Cardiac fibroblast (primary cell): Measurements from ENCODE around the gene LINGO3.

Source experiments
- DNase-seq, 2 donors: peaks; one replicate each; pipeline versions ENCODE4 v3.0.0 to v3.0.0-alpha.2; 2010; ENCODE audit warnings: low read depth in 2 of 2
- H3K4me3 ChIP-seq, 2 donors: replicated peaks in 1 of 2; 1 replicate in 1 of 2; 2 replicates in 1 of 2; pipeline ENCODE4 v1.5.1; 2011; ENCODE audit warnings: low read depth in 2 of 2, low read length in 2 of 2, mild to moderate bottlenecking in 2 of 2, moderate library complexity in 1 of 2
- CTCF ChIP-seq: IDR thresholded peaks from one replicate; pipeline ENCODE4 v1.5.1; 2011; ENCODE audit warnings: low read depth, mild to moderate bottlenecking, low read length, inconsistent platforms

LINGO3 gene

GRCh38 chr19:2343289-2343982 is 35.5 kb upstream of the LINGO3 start:
- DNase-seq = no peak
- H3K4me3 ChIP-seq = no peak overlapping the region
- TF ChIP-seq CTCF = no peak

GRCh38 chr19:2342656-2343288 is 34.8 kb upstream of the LINGO3 start:
- no peak for DNase-seq

GRCh38 chr19:2341982-2342381 is 34.0 kb upstream of the LINGO3 start:
- H3K4me3 ChIP-seq = no peak overlapping the region
- no peak for TF ChIP-seq CTCF

More at GRCh38 chr19:2342656-2343288, 34.8 kb upstream of the LINGO3 start:
- no peak for TF ChIP-seq CTCF
- H3K4me3 ChIP-seq = no peak overlapping the region

GRCh38 chr19:2341244-2341751 is 33.3 kb upstream of the LINGO3 start:
- no peak overlapping the region for H3K4me3 ChIP-seq
- DNase-seq = no peak
- no peak for TF ChIP-seq CTCF

More at GRCh38 chr19:2341982-2342381, 34.0 kb upstream of the LINGO3 start:
- DNase-seq = no peak

- no peak for TF ChIP-seq CTCF
- DNase-seq = no peak
- H3K4me3 ChIP-seq = no peak overlapping the region
Observed at GRCh38 chr19:2340496-2341243, 32.7 kb upstream of the LINGO3 start.

- no peak for DNase-seq
- H3K4me3 ChIP-seq = no peak overlapping the region
- TF ChIP-seq CTCF = no peak
Observed at GRCh38 chr19:2339644-2340310, 31.8 kb upstream of the LINGO3 start.
